ENCODE measurements around the gene RNF157. TPM values are rescaled to one million over a fixed set of nuclear protein-coding genes. Genes with fewer than 3 reads are reported as not detected.

RNF157 gene
- total RNA-seq, 1 experiment from 2014 or later, result 4.0 TPM

- Histone ChIP-seq H3K9me3 (ENCODE audit: control insufficient read depth, insufficient read depth, low read depth, low read length) (no peaks in the 10 kb centered on the region), H3K4me3 (ENCODE audit: low read depth in 2 of 2, low read length in 2 of 2) (no peak overlapping the region), H3K27ac (ENCODE audit: low read length) (no peak overlapping the region), H3K36me3 (ENCODE audit: control insufficient read depth, insufficient read depth, low read length) (no peaks in the 10 kb centered on the region), H3K4me1 (ENCODE audit: control insufficient read depth, insufficient read depth, low read length) (peaks cover 21% of the 10 kb centered on the region), H3K27me3 (ENCODE audit: control insufficient read depth, insufficient read depth, low read length) (no peaks in the 10 kb centered on the region)
- no TSS peak for BruUV-seq (replicated peaks)
- in situ Hi-C loops (cut with HindIII; ENCODE audit: low pct_unique_long_range_greater_than_20kb, low sequenced_read_pairs), result no loop called here
- ChIA-PET CTCF (no interaction called here), POLR2A (interaction anchor here (0.6 kb wide), 1 partner anchor 14 kb away, joined by 3 read pairs; no protein-coding TSS in a partner anchor)
- no peak for TF ChIP-seq TCF7L2 (IDR thresholded peaks at IDR 0.05; ENCODE audit: low read depth, low read length)
- no peak for TF ChIP-seq REST (IDR thresholded peaks at IDR 0.05; ENCODE audit: insufficient read depth in 1 of 2, low read depth in 2 of 2, low read length in 1 of 2)
- TF ChIP-seq SIN3A (IDR thresholded peaks at IDR 0.05; ENCODE audit: borderline replicate concordance, insufficient read depth, low read depth, low read length), result no peak
- TF ChIP-seq, protein P1, sequence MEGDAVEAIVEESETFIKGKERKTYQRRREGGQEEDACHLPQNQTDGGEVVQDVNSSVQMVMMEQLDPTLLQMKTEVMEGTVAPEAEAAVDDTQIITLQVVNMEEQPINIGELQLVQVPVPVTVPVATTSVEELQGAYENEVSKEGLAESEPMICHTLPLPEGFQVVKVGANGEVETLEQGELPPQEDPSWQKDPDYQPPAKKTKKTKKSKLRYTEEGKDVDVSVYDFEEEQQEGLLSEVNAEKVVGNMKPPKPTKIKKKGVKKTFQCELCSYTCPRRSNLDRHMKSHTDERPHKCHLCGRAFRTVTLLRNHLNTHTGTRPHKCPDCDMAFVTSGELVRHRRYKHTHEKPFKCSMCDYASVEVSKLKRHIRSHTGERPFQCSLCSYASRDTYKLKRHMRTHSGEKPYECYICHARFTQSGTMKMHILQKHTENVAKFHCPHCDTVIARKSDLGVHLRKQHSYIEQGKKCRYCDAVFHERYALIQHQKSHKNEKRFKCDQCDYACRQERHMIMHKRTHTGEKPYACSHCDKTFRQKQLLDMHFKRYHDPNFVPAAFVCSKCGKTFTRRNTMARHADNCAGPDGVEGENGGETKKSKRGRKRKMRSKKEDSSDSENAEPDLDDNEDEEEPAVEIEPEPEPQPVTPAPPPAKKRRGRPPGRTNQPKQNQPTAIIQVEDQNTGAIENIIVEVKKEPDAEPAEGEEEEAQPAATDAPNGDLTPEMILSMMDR (IDR thresholded peaks at IDR 0.05), result no peak
- TF ChIP-seq POLR2AphosphoS5 (IDR thresholded peaks at IDR 0.05; ENCODE audit: low read depth, low read length), result no peak
- DNase-seq (ENCODE audit: low read depth, low spot score) (no peak), ATAC-seq (no peak)
- intact Hi-C loops (cut with micrococcal nuclease; ENCODE audit: unreplicated experiment), result no loop called here
Measured at GRCh38 chr17:76137351-76138233, 102.7 kb downstream of the RNF157 start.

DNA sequence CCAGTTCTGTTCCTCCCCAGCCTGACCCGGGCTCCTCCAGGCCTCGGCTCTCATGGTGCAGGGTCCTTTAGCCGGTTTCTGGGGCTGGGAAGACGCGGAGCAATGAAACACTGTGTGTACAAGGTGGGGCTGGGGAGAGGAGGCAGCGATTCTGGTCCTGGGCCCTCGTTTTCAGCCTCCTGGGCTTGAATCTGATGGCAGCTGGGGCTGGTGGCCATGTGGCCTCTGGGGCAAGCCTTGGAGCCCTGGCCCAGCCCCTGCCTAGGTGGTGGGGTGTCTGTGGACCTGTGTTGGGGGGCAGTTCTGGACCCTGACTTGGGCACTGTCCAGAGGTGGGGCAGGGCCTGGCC, 103.3 kb downstream of the RNF157 start:
- POLR2A ChIA-PET, result no interaction called here

More for the DNA sequence above, 103.3 kb downstream of the RNF157 start:
- no peak for TF ChIP-seq POLR2AphosphoS5 (IDR thresholded peaks at IDR 0.05; ENCODE audit: low read depth, low read length)
- TF ChIP-seq REST (IDR thresholded peaks at IDR 0.05; ENCODE audit: insufficient read depth in 1 of 2, low read depth in 2 of 2, low read length in 1 of 2), result no peak
- TF ChIP-seq, protein P1 (IDR thresholded peaks at IDR 0.05), result no peak
- TF ChIP-seq TCF7L2 (IDR thresholded peaks at IDR 0.05; ENCODE audit: low read depth, low read length), result no peak
- no peak for TF ChIP-seq SIN3A (IDR thresholded peaks at IDR 0.05; ENCODE audit: borderline replicate concordance, insufficient read depth, low read depth, low read length)
- H3K9me3 ChIP-seq (ENCODE audit: control insufficient read depth, insufficient read depth, low read depth, low read length), result no peaks in the 10 kb centered on the region
- H3K4me1 ChIP-seq (ENCODE audit: control insufficient read depth, insufficient read depth, low read length), result peaks cover 21% of the 10 kb centered on the region
- in situ Hi-C loops (cut with HindIII; ENCODE audit: low pct_unique_long_range_greater_than_20kb, low sequenced_read_pairs) (no loop called here), intact Hi-C loops (cut with micrococcal nuclease; ENCODE audit: unreplicated experiment) (no loop called here)
- no TSS peak for BruUV-seq (replicated peaks)
- H3K27me3 ChIP-seq (ENCODE audit: control insufficient read depth, insufficient read depth, low read length), result no peaks in the 10 kb centered on the region
- CTCF ChIA-PET, result interaction anchor here (0.5 kb wide), 1 partner anchor 15 kb away, joined by 4 read pairs; no protein-coding TSS in a partner anchor
- H3K36me3 ChIP-seq (ENCODE audit: control insufficient read depth, insufficient read depth, low read length), result no peaks in the 10 kb centered on the region
- no peak for ATAC-seq
- no peak overlapping the region for H3K4me3 ChIP-seq (ENCODE audit: low read depth in 2 of 2, low read length in 2 of 2)
- H3K27ac ChIP-seq (ENCODE audit: low read length), result no peak overlapping the region
- DNase-seq (ENCODE audit: low read depth, low spot score), result no peak

All from Panc1 (cell line).